Kidney tubule cell (primary cell): ENCODE results near the gene RAD23B.

Experiments
- DNase-seq: peaks from one replicate; pipeline ENCODE4 v3.0.0-alpha.2; 2018; ENCODE audit warnings: low spot score

The RAD23B gene

DNA sequence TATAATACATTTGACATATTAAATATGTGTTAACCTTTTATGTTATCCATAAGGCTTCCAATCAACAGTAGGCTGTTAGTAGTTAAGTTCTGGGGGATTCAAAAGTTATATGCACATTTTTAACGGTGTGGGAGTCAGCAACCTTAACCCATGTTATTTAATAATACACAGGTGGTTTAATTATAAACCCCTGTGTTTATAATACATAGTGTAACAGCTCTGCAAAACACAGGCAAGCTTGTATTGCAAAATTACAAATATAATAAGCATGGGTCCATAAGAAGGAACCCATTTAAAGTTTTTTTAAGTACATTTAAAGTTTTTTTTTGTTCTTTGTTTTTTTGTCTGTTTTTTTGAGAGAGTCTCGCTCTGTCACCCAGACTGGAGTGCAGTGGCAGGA is 14.5 kb upstream of the RAD23B start:
- no peak for DNase-seq

DNA sequence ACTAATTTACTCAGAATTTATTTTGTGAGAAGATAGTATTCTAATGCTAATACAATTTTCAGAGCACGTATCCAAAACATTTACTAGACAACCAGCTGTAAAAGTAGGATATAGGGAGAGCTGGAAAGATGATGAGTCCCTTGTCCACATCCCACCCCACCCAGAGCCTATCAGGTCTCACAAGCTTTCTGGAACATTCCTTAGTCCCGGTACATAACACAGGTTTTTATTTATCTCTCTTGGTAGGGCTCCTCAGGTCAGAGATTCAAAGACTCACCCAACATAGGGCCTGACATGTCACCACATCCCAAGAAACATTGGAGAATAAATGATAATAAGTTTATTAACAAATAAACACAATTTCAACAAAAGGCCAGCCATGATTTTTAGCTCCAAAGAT is 13.8 kb upstream of the RAD23B start:
- no peak for DNase-seq

DNA sequence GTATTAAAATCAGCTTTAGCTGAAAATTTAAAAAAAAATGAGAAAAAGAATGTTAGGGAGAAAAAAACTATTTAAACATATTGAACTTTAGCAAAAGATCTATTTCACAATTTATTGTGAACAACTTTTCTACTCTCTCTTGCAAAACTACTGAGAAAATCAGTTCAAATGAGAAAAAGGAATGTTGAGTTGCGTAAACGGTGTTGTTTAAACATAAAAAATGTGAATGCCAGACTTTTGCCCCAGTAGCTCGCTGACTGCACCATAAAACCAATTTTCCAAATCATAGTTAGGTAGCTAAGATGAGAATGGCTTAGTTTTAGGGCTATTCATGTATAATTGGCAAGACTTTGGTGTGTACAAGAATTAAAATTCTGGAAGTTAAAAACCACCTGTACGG is 13.4 kb upstream of the RAD23B start:
- no peak for DNase-seq

DNA sequence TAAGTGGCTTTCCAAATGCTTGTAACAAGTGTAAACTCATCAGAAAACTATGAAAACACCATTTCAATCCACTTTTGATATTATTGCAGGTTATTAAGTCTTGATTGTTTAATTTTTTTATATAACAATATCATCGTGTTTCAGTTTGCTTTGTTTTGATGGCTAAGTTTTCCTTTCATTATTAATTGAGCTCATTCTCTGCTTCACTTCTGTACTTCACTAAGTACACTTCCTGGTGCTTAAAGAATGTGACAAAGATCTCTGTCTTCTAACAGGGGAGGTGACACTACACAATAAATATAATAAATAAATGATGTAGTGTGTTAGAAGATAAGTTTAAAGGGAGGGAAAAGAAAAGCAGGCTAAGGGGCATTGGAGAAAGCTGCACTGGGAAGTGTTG is 13.0 kb upstream of the RAD23B start:
- no peak for DNase-seq

DNA sequence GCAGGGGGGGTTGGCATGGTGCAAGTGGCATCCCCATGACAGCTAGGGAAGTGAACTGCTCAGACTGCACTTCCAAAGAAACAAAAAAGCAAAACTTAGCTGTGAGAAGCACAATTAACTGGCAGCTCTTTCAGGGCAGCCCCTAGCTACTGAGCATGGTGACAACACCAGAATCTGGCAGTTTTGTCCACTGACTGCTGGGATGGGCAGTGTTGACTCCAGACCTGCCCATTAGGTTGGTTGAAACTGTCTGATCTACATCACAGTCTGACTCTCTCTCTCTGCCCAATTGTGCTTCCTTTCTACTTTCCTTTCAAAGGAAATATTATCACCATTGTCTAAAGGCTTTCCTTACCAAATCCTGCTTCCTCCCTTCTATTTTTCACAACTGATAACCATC is 12.5 kb upstream of the RAD23B start:
- no peak for DNase-seq

DNA sequence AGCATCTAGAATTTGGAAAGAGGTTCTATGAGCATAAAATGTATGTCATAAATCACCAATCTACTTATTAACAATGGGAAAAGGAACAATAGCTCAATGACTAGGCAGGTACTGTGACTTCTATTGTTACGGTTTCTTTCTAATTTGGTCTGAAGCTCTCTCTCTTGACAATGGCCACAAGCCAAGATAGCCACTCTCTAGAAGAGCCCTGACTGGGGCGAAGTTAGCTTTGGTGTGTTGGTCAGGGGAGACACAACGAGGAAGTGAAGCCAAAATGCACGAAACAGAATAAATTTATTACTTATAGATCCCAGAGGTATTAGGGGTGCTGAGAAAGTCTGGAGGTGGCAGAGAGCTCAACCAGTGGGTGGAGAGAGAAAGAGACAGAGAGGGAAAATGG is 9.4 kb upstream of the RAD23B start:
- no peak for DNase-seq

DNA sequence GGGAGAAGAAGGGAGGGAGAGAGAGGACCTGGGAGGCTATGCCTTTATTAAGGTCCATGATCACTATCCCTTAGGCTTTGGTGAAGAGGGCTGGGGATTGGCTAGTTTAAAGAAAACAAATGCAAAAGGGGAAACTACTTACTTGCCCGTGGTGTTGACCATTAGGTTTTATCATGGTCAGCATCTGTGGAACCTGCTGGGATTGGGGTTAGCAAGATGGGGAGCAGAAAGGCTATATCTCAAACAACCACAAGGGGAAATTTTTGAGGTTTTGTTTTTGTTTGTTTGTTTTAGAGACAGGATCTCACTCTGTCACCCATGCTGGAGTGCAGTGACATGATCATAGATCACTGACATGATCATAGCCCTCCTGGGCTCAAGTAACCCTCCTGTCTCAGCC is 9.0 kb upstream of the RAD23B start:
- no peak for DNase-seq

DNA sequence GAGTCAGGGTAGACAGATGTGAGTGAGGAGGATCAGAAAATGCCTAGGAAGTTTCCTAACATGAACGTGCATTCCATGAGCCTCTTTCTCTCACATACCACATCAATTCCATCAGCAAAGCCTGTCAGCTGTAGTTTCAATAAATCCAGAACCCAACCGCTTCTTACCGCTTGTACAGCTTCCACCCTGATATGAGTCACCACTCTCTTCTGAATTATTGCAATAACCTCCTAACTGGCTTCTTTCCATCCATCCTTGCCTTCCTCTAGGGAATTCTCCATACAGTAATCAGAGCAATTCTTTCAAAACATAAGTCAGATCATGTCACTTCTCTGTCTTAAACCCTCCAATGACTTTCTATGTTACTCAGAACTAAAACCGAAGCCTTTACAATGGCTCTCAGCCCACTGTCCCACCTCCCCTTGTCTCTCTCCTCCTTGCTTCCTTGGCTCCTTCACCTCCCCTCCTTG is 8.1 kb upstream of the RAD23B start:
- DNase-seq: peak; percentile 94

DNA sequence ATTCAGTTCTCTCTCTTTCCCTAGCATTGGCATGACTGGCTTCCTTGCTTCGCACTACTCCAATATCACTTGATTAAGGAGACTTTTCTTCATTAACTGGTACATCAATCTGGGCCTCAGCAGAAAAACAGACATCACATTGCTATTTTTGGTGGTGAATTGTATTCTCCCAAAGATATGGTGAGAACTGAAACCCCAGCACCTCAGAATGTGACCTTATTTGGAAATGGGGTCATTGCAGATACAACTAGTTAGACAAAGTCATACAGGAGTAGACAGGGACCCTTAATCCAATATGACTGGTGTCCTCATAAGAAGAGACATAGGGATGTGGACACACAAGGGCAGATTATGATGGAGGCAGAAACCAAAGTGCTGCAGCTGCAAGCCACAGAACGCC is 7.5 kb upstream of the RAD23B start:
- no peak for DNase-seq

DNA sequence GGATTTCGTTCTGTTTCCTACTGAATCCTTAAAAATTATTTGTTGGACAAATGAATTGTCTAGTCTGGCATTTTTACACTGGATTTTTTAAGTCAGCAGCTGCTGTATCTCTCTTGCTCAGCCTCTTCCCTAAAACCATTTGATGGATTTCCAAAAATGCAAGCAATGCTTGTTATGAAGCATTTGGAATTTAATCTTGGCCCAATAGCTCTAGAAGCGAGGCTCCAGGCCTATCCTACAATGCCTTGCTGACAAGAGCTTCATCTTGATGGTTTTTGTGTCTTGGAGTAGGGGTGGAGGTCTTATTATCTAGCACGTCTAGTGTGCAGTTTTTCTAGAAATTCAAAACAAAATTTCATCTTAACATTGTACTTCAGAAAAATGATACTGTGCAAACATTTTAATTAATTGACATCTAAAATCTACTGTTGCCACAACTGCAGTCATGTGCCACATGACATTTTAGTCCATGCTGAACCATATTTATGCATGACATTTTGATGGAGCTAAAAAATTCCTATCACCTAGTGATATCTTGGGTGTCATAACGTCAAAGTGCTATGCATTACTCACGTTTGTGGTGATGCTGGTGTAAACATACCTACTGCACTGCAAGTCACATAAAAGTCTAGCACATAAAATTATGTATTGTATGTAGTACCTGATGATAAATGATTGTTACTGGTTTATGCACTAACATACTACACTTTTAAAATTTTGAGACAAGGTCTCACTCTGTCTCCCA is 5.9 kb upstream of the RAD23B start:
- DNase-seq: no peak

DNA sequence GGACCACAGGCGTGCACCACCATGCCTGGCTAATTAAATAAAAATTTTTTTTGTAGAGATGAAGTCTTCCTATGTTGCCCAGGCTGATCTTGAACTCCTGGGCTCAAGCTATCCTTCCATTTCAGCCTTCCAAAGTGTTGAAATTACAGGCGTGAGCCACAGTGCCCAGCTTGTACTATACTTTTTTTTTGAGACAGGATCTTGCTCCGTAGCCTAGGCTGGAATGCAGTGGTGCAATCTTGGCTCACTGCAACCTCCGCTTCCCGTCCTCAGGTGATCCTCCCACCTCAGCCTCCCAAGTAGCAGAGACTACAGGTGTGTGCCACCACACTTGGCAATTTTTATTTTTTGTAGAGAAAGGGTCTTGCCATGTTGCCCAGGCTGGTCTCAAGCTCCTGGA is 5.3 kb upstream of the RAD23B start:
- no peak for DNase-seq

DNA sequence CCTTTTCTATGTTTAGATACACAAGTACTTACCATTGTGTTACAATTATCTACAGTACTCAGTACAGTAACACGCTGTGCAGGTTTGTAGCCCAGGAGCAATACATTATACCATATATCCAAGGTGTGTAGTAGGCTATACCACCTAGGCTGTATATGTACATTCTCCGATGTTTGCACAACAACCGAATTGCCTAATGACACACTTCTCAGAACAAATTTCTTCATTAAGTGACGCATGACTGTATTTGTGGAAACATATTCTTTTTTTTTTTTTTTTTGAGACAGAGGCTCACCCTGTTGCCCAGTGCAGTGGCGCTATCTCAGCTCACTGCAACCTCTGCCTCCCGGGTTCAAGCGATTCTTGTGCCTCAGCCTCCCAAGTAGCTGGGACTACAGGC is 4.0 kb upstream of the RAD23B start:
- no peak for DNase-seq

DNA sequence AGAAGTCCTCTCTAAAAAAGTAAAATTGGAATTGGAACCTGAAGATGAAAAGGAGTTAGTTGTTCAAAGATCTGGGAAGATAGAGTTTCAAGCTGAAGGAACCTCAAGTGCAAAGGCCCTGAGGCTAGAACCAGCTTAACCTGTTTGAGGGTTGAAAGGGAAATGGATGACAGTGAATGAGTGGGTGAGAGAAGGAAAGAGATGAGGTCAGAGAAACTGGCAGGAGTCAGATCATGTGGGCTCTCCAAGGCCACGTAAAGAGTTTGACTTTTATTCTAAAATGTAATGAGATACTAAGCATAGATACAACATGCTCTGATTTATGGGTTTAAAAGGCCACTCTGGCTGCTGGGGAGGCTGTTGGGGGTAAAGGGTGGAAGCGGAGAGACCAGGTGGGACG is 2.5 kb upstream of the RAD23B start:
- peak; percentile 52 for DNase-seq

DNA sequence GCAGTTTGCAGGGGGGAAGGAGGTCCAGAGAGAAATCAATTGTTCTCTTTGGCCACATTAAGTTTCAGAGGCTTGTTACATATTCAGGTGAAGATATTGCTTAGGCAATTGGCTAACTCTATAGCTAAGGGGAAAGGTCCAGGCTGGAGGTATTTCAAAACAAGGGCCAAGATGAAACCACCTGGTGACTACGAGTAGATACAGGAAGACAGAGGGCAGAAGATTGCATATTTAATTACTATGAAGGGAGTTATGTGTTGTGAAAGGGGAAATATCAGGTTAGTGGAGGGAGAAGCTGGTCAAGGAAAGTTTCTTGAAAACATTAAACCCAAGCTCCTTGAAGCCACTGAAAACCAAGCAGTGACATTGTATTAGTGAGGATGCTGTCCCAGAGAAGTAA is 1.9 kb upstream of the RAD23B start:
- no peak for DNase-seq

DNA sequence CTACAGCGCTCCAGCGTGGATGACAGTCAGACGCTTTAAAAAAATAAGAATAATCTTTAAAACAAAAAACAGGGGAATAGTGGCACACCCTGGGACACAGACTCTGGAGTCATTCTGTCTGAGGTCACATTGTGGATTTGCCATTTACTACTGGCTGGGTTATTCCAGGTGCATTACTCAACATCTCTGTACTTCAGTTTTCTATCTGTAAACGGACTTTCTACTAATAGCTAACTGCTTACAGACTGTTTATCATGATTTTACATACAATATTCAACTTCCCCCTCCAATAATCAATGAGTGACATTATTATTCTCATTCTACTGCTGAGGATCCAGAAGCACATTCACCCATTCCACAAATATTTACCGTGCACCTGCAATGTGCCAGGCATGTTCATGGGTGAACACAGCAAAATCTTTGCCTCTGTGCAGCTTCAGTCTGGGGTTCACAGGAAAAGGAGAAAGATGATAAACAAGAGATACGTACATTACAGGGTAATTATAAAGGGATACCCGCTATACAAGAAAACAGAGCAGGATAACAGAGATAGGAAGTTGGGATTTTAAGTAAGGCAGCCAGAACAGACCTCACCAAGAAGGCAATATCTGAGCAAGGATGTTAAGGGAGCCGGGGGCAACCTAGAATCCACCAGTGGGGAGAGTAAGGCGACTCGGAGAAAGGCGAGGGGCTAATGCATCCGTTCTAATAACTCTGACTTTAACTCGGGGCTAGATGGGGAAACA is 984 bp upstream of the RAD23B start:
- peak; percentile 50 for DNase-seq

DNA sequence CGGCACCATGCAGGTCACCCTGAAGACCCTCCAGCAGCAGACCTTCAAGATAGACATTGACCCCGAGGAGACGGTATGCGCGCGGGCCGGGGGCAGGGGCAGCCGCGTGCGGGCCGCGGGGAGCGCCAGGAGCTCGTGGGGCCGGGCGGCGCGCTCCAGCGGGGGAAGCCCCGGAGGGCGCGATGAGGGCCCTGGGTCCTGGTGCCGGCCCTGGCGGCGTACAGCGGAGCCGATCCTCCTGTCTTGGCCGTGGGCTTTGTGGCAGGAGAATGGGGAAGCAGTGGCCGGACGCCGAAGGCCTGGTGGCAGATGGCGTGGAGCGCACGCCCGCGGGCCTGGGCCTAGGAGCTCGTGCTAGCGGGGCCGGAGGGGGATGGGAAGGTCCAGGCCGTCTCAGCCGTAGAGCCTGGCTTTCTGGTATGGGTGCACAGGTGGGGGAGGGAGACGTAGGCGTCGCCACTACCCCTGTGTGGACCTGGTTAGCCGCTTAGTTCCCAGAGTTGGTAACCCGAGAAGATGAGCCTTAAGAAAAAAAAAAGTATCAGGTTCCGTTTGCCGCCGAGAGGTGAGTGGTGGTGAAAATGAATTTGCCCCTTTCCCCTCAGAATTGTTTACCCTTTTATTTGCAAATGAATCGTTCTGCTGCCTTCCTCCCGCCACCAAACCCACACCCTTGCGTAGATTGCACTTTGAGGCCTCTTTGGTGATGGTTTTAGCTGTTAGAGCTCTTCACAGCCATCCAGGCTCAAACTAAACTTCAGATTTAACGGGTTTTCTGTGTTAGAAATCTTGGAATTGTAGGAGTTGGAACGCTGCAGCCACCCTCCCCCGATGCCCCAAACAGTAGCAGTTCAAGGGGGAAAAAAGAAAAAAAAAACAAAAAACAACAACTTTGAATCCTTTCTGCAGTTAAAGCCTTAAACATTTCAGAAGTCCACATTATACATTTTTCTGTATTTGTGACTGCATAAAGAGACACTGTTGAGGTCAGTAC is 841 bp downstream of the RAD23B start:
- DNase-seq: peak; percentile 77

DNA sequence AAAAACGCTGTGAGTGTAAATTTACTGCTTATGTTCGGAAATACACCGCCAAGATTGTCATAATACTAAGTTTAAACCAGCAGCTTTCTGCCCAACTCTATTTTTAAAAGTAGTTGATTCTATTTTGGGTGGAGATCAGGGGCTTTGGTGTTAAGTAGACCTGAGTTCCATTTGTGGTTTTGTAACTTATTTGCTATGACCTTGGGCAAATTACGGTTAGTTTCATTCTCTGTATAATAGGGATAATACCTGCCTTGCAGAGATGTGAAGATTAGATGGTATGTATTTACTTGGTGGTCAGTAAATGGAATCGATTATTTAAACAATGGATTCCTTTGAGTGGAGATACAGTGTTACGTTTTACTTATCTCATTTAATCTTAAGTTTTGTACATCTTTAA is 1.6 kb downstream of the RAD23B start:
- DNase-seq: no peak

DNA sequence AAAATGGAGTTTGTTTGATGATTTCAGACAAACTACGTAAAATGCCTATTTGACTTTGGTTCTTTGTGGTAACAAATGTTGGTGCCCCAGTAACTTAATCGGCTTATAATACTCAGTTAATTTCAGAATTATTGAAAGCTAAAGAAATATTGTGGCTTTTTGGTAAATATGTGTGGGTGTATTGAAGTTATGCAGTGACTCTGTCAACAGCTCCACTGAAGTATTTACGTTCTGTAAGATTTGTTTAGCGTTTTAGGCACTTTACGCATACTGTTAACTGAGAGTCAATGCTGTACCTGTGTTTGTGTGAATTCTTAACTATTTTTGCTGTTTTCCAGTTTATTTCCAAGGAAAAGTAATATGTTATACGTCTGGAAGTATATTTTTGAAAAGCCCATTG is 2.2 kb downstream of the RAD23B start:
- DNase-seq: no peak

DNA sequence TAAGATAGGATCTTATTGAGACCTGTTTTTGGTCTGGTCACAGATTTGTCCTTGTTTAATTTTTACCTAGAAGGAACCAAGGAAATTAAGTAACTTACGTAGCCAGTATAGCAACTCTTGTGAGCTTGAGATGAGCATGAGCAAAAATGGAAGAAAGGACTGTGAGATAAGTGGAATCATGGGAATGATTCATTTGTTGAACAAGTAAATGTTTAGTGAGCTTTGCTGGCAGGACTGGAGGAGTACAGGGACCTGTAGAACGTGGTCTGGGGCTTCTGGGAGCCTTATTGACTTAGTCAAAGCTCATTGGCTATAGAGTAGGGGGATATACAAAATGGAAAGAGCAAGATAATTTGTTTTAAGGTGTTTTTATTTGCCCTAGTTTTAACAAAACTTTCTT is 3.0 kb downstream of the RAD23B start:
- DNase-seq: peak; percentile 82

DNA sequence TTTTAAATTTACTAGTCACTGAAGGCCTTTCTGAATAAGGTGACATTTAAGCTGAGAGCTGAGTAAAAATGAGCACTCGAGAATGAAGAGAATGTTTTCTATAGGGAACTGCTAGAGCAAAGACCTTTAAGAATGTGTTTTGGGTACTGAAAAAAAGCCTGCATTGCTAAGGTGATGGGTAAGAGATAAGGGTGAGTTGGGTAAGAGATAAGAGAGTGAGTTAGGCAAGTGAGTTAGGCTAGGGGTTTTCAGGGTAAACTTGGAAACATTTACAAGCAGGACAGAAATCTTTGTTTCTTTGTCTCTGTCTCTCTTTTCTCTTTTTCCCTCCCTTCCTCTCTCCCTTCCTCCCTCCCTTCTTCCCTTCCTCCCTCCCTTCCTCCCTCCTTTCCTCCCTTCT is 5.6 kb downstream of the RAD23B start:
- no peak for DNase-seq

DNA sequence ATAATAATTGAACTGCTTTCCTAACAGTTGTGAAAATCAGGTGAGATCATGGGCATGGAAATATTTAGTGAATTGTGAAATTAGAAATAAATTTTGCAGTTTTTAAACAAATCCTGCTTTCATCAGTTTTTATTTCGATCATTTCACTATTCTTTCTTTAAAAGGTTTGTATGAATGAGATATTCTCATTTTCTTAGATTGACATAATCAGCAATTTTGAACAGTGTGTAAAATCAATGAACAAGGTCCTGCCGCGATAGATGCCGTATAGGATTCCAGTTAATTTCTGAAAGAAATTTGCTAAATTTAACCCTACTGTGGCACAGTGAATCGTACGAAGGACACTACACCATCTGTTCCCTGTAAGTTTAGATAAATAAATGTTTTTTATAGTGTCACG is 7.5 kb downstream of the RAD23B start:
- no peak for DNase-seq

DNA sequence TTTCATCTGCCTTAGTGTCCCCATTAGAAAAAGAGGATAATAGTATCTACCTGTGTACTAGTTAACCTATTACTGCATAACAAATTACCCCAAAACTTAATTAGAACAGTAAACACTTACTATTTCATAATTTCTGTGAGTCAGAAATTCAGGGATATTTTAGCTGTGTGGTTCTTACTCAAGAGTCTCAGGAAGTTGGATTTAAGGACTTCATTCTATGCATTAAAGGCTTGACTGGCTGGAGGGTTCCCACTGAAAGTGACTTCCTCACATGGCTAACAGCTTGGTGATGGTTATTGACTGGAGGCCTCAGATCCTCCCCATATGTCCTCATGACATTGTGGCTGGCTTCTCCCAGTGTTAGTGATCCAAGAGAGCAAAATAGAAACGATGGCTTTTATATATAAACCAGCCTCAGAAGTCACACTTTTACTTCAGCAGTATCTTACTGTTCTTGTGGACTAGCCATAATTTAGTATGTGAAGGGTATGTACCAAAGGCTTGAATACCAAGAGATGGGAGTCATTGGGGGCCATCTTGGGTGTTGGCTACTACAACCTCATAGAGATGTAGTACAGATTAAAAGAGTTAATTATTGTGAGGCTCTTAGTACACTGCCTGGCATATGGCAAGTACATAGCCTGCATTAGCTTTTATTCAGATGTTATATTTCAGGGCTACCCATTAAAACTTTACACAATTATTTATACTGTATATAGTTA is 9.9 kb downstream of the RAD23B start:
- no peak for DNase-seq
